Osteocyte (in vitro differentiated cells): ENCODE measurements around the gene MEIS1. TPM values are rescaled to one million over a fixed set of nuclear protein-coding genes. Genes with fewer than 3 reads are reported as not detected.
A peak's percentile ranks its signal among the peaks of the same experiment; 100 is the strongest.

Source experiments
- DNase-seq: peaks from one replicate; pipeline ENCODE4 v3.0.0; 2021; ENCODE audit warnings: mixed read lengths; ENCODE audit not compliant: unreplicated experiment; ENCODE audit errors: extremely low spot score
- H3K27ac Mint-ChIP-seq: one replicate; pipeline ENCODE4 v1.8.0; 2021; ENCODE audit warnings: mild to moderate bottlenecking, mixed read lengths; ENCODE audit not compliant: unreplicated experiment
- H3K27me3 Mint-ChIP-seq: one replicate; pipeline ENCODE4 v1.8.0; 2021; ENCODE audit warnings: mixed read lengths; ENCODE audit not compliant: unreplicated experiment
- H3K36me3 Mint-ChIP-seq: one replicate; pipeline ENCODE4 v1.8.0; 2021; ENCODE audit warnings: mixed read lengths; ENCODE audit not compliant: unreplicated experiment
- H3K4me1 Mint-ChIP-seq: one replicate; pipeline ENCODE4 v1.8.0; 2021; ENCODE audit warnings: mixed read lengths; ENCODE audit not compliant: unreplicated experiment
- H3K4me3 Mint-ChIP-seq: one replicate; pipeline ENCODE4 v1.8.0; 2021; ENCODE audit warnings: mild to moderate bottlenecking, moderate library complexity, mixed read lengths; ENCODE audit not compliant: unreplicated experiment
- H3K9me3 Mint-ChIP-seq: one replicate; pipeline ENCODE4 v1.8.0; 2021; ENCODE audit warnings: mixed read lengths; ENCODE audit not compliant: unreplicated experiment
- total RNA-seq: library from RNA; stranded (reverse); gene quantifications from 2 replicates; pipeline ENCODE4 v1.2.1, GENCODE V29; 2021
- TF ChIP-seq, protein P1 (sequence below): fragments of 200-600 bp; sonication (generic); IDR thresholded peaks from 2 replicates; pipeline ENCODE4 v1.5.0; 2021; ENCODE audit warnings: antibody characterized with exemption, mild to moderate bottlenecking, moderate library complexity

Gene MEIS1
- total RNA-seq, 1 donor from 2014 or later, result 0.86 TPM

DNA sequence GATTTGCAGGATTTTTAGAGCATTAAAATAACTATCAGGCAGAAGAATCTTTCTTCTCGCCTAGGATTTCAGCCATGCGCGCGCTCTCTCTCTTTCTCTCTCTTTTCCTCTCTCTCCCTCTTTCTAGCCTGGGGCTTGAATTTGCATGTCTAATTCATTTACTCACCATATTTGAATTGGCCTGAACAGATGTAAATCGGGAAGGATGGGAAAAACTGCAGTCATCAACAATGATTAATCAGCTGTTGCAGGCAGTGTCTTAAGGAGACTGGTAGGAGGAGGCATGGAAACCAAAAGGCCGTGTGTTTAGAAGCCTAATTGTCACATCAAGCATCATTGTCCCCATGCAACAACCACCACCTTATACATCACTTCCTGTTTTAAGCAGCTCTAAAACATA is 137.0 kb downstream of the MEIS1 start:
- H3K27me3 Mint-ChIP-seq, result peaks cover 66% of the 10 kb centered on the region
- no peak for DNase-seq
- TF ChIP-seq, protein P1, sequence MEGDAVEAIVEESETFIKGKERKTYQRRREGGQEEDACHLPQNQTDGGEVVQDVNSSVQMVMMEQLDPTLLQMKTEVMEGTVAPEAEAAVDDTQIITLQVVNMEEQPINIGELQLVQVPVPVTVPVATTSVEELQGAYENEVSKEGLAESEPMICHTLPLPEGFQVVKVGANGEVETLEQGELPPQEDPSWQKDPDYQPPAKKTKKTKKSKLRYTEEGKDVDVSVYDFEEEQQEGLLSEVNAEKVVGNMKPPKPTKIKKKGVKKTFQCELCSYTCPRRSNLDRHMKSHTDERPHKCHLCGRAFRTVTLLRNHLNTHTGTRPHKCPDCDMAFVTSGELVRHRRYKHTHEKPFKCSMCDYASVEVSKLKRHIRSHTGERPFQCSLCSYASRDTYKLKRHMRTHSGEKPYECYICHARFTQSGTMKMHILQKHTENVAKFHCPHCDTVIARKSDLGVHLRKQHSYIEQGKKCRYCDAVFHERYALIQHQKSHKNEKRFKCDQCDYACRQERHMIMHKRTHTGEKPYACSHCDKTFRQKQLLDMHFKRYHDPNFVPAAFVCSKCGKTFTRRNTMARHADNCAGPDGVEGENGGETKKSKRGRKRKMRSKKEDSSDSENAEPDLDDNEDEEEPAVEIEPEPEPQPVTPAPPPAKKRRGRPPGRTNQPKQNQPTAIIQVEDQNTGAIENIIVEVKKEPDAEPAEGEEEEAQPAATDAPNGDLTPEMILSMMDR, result no peak
- H3K27ac Mint-ChIP-seq, result no peak overlapping the region
- no peak overlapping the region for H3K4me3 Mint-ChIP-seq
- no peaks in the 10 kb centered on the region for H3K36me3 Mint-ChIP-seq
- H3K9me3 Mint-ChIP-seq, result no peaks in the 10 kb centered on the region
- peaks cover 16% of the 10 kb centered on the region for H3K4me1 Mint-ChIP-seq

DNA sequence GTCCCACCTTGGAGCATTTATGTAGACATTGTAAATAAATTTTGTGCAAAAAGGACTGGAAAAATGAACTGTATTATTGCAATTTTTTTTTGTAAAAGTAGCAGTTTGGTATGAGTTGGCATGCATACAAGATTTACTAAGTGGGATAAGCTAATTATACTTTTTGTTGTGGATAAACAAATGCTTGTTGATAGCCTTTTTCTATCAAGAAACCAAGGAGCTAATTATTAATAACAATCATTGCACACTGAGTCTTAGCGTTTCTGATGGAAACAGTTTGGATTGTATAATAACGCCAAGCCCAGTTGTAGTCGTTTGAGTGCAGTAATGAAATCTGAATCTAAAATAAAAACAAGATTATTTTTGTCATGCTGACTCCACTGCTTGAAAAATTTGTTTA is 137.5 kb downstream of the MEIS1 start:
- peaks cover 67% of the 10 kb centered on the region for H3K27me3 Mint-ChIP-seq
- H3K27ac Mint-ChIP-seq, result no peak overlapping the region
- no peak overlapping the region for H3K4me3 Mint-ChIP-seq
- peaks cover 20% of the 10 kb centered on the region for H3K4me1 Mint-ChIP-seq
- H3K9me3 Mint-ChIP-seq, result no peaks in the 10 kb centered on the region
- no peak for DNase-seq
- TF ChIP-seq, protein P1, result no peak
- H3K36me3 Mint-ChIP-seq, result no peaks in the 10 kb centered on the region

DNA sequence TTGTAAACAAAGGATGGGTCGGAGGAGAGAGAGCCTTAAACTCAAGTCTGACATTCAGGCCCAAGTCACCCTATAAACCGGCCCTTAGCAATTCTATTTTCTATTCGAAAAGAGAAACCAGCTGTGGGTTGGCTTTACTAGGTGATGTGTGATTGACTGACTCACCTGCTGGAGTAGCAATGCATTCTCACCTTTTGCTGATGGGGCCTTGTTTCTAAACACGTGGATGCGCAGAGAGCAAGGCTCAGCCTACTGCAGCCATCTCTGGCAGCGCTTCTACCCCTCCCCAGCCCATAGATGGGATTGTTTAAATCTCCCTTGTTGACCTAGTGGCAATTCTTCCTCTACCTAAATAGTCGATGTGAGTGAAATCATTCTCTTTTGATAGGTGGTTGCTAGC is 138.5 kb downstream of the MEIS1 start:
- Mint-ChIP-seq H3K4me1 (peaks cover 24% of the 10 kb centered on the region), H3K27me3 (peaks cover 69% of the 10 kb centered on the region), H3K4me3 (no peak overlapping the region), H3K9me3 (no peaks in the 10 kb centered on the region), H3K36me3 (no peaks in the 10 kb centered on the region), H3K27ac (no peak overlapping the region)
- DNase-seq, result no peak
- TF ChIP-seq, protein P1, result no peak

DNA sequence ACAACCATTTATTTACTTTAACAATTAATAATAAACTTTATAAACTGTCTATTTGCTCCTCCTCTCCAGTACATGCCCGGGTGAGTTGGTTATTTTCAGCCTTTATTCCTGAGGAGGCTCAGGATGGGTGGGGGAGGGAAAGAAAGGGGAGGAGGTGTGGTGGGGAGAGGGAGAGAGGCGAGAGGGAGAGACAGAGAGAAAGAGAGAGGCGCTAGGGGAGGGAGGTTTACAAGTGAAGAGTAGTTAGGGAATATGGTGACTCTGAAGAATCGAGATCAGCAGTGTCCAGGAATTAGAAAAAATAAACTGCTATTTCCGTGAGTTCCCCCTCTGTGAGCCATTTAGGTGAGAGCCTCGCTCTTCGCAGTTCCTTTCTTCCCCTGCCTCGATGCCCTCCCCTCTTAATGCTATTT is 138.9 kb downstream of the MEIS1 start:
- no peak for DNase-seq
- H3K36me3 Mint-ChIP-seq, result no peaks in the 10 kb centered on the region
- H3K4me1 Mint-ChIP-seq, result peaks cover 24% of the 10 kb centered on the region
- TF ChIP-seq, protein P1, result no peak
- H3K4me3 Mint-ChIP-seq, result no peak overlapping the region
- peaks cover 69% of the 10 kb centered on the region for H3K27me3 Mint-ChIP-seq
- no peak overlapping the region for H3K27ac Mint-ChIP-seq
- no peaks in the 10 kb centered on the region for H3K9me3 Mint-ChIP-seq

DNA sequence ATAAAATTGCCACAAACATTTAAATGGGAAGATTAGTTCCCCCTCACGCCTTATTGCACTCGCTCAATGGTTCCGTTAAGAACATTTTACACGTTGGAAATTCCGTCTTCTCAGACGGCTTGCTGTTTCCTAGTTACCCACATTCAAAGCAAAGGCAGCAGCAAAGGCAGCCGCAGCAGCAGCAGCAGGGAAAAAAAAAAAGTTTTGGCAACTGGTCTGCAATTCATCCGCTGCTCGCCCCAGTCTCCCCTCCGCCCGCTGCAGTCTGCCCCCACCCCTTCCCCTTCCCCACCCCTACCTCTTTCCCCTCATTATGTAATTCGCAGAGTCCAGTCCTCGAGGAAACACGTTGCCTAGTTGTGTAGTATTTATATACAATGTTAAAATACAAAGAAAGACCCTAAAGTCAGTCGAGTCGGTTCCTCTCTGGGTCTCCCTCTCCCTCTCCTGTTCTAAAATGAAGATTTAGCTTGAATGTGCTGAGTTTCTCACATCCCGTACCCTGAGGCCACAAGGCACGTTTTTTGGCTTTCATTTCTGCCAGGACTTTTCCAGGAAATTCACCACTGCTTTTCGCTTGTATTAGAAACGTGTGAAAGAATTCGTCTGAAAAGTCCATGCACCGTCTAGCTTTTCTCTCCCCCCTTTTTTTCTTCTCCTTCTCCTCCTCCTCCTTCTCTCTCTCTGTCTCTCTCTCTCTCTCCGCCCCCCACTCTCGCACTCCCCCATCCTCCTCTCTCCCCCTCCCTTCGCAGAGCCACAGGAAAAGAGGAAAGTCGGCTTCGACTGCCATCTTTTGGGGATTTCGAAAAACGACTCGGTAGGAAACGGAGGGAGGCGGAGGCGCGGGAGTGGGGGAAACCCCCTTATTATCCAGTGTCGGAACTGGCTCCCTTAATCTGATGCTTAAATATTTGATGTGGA is 140.0 kb downstream of the MEIS1 start:
- TF ChIP-seq, protein P1, result peak; percentile 61
- no peak overlapping the region for H3K27ac Mint-ChIP-seq
- H3K9me3 Mint-ChIP-seq, result no peaks in the 10 kb centered on the region
- DNase-seq, result no peak
- H3K27me3 Mint-ChIP-seq, result peaks cover 68% of the 10 kb centered on the region
- peaks cover 24% of the 10 kb centered on the region for H3K4me1 Mint-ChIP-seq
- peak overlapping the region; percentile 74 for H3K4me3 Mint-ChIP-seq
- no peaks in the 10 kb centered on the region for H3K36me3 Mint-ChIP-seq
